GM12878 (cell line): Measurements from ENCODE around the gene CLDN19. TPM values are rescaled to one million over a fixed set of nuclear protein-coding genes. Genes with fewer than 3 reads are reported as not detected.
A peak's percentile ranks its signal among the peaks of the same experiment; 100 is the strongest.

Experiments
- ATAC-seq: fragments of 200-7000 bp; cut with Tn5 transposase; 3 replicates; pipeline ENCODE4 v1.9.1; 2020; ENCODE audit warnings: mild to moderate bottlenecking, moderate library complexity
- BruUV-seq: library from RNA; stranded (reverse); fragments of 400-500 nt; replicated peaks from 2 replicates; lab custom pipeline; 2021; lab: Mats Ljungman, UMichigan
- CTCF ChIA-PET: fragments of 300-600 bp; sonication (Branson Sonifier 250); formaldehyde crosslinking; extraction: SDS; loops from one replicate; lab custom pipeline; 2021; ENCODE audit warnings: inconsistent platforms; lab: Yijun Ruan, JAX
- POLR2A ChIA-PET: fragments of 350-600 bp; formaldehyde crosslinking; extraction: SDS; loops from one replicate; lab custom pipeline; 2021; ENCODE audit warnings: inconsistent platforms; lab: Charles Lee
- RAD21 ChIA-PET: fragments of 300-600 bp; sonication (Branson Sonifier 250); formaldehyde crosslinking; loops from one replicate; lab custom pipeline; 2023; ENCODE audit warnings: antibody characterized with exemption; ENCODE audit not compliant: unreplicated experiment; lab: Charles Lee
- SMC1A ChIA-PET: fragments of 300-600 bp; sonication (Branson Sonifier 250); formaldehyde crosslinking; loops from one replicate; lab custom pipeline; 2023; ENCODE audit not compliant: unreplicated experiment, uncharacterized antibody; lab: Charles Lee
- DNase-seq: peaks from one replicate; pipeline ENCODE4 v3.0.0-alpha.2; 2011; ENCODE audit warnings: low read depth, low spot score
- FAIRE-seq: peaks from 3 replicates; lab custom pipeline; 2011; peaks lifted over from hg19 to GRCh38; lab: Jason Lieb, UNC
- H2AFZ ChIP-seq: 2 replicates; pipeline ENCODE4 v1.6.0; 2011; ENCODE audit warnings: low read depth, low read length, control low read depth; ENCODE audit not compliant: control insufficient read depth
- H3K27ac ChIP-seq: 2 replicates; pipeline ENCODE4 v1.5.1; 2011; ENCODE audit warnings: control low read depth; ENCODE audit not compliant: control insufficient read depth, insufficient read depth
- H3K27me3 ChIP-seq, 2 experiments: replicated peaks in 1 of 2; 2 replicates each; pipeline versions ENCODE4 v1.6.0 to v1.6.1; 2011; ENCODE audit warnings: low read length in 1 of 2; ENCODE audit not compliant: control insufficient read depth in 2 of 2, insufficient read depth in 2 of 2
- H3K36me3 ChIP-seq, 2 experiments: 2 replicates each; pipeline ENCODE4 v1.5.1; 2011; ENCODE audit warnings: low read length in 1 of 2; ENCODE audit not compliant: control insufficient read depth in 2 of 2, insufficient read depth in 2 of 2
- H3K4me1 ChIP-seq: 2 replicates; pipeline ENCODE4 v1.6.1; 2011; ENCODE audit warnings: mild to moderate bottlenecking, low read length, moderate library complexity, mixed read lengths; ENCODE audit not compliant: control insufficient read depth, insufficient read depth
- H3K4me2 ChIP-seq: 2 replicates; pipeline ENCODE4 v1.6.0; 2011; ENCODE audit warnings: control low read depth; ENCODE audit not compliant: control insufficient read depth, insufficient read depth
- H3K4me3 ChIP-seq: fragments of 200-600 bp; sonication (generic); 2 replicates; pipeline ENCODE4 v1.5.1; 2016
- H3K79me2 ChIP-seq: 2 replicates; pipeline ENCODE4 v1.6.0; 2011; ENCODE audit warnings: low read length; ENCODE audit not compliant: control insufficient read depth, insufficient read depth
- H3K9ac ChIP-seq: 2 replicates; pipeline ENCODE4 v1.8.0; 2011; ENCODE audit warnings: low read length, control low read depth, mixed read lengths; ENCODE audit not compliant: control insufficient read depth, insufficient read depth
- H3K9me3 ChIP-seq: replicated peaks from 3 replicates; pipeline ENCODE4 v1.5.1; 2011; ENCODE audit warnings: mild to moderate bottlenecking, low read length; ENCODE audit not compliant: control insufficient read depth, insufficient read depth
- H4K20me1 ChIP-seq: 2 replicates; pipeline ENCODE4 v1.6.0; 2011; ENCODE audit not compliant: control insufficient read depth, insufficient read depth
- CTCF ChIP-seq, 3 experiments: IDR thresholded peaks in 2 of 3; conservative IDR thresholded peaks in 1 of 3; 2 replicates each; pipeline ENCODE4 v1.5.1; 2011; ENCODE audit warnings: low read depth in 3 of 3, low read length in 3 of 3, mild to moderate bottlenecking in 3 of 3, control low read depth in 2 of 3, moderate library complexity in 2 of 3, inconsistent platforms in 1 of 3, mixed read lengths in 1 of 3; ENCODE audit not compliant: control insufficient read depth in 2 of 3, insufficient read depth in 1 of 3; ENCODE audit errors: extremely low read depth in 1 of 3
- DPF2 ChIP-seq: fragments of 450-650 bp; IDR thresholded peaks from 2 replicates; pipeline ENCODE4 v1.6.1; 2017; ENCODE audit warnings: mild to moderate bottlenecking
- FOXK2 ChIP-seq: fragments of 450-650 bp; IDR thresholded peaks from 2 replicates; pipeline ENCODE4 v1.6.1; 2017; ENCODE audit warnings: mild to moderate bottlenecking, moderate library complexity
- MTA3 ChIP-seq: IDR thresholded peaks from 2 replicates; pipeline ENCODE4 v1.6.1; 2012; ENCODE audit warnings: low read length, inconsistent platforms, borderline replicate concordance
- RAD21 ChIP-seq: IDR thresholded peaks from 2 replicates; pipeline ENCODE4 v1.6.1; 2011; ENCODE audit warnings: mild to moderate bottlenecking, low read depth, low read length, moderate library complexity; ENCODE audit not compliant: insufficient read depth
- WGBS: methylation state at CpG from one replicate; pipeline ENCODE4 v1.1.6; 2016; ENCODE audit warnings: low lambda C conversion rate; ENCODE audit not compliant: insufficient replicate concordance, insufficient coverage; ENCODE audit errors: missing lambda C conversion rate; 5-methylcytosine and 5-hydroxymethylcytosine counted together
- in situ Hi-C: fragments of 300-500 bp; cut with MboI; formaldehyde crosslinking; loops from 9 replicates; pipeline ENCODE4 v1.14.3; 2018; ENCODE audit warnings: mixed read lengths
- intact Hi-C: fragments of 100-400 bp; cut with micrococcal nuclease; formaldehyde crosslinking; loops from one replicate; pipeline ENCODE4 v1.14.2; 2022; ENCODE audit not compliant: unreplicated experiment
- polyA plus RNA-seq, 11 experiments: library from polyadenylated mRNA; depleted of rRNA in 4 of 11; unstranded in 6 of 11; stranded (reverse) in 5 of 11; fragments of >200 nt; fragmentation: Nextera tagmentation in 4 of 11; fragmentation: Illumina TruSeq in 1 of 11; extraction: Ambion mirVana in 4 of 11; extraction: Trizol in 1 of 11; gene quantifications; 1 replicate in 1 of 11; 2 replicates in 10 of 11; pipeline versions ENCODE4 v1.2.1 to v1.2.3, GENCODE V29; 2011 to 2016; ENCODE audit warnings: inconsistent platforms in 2 of 11, missing spikeins in 2 of 11, low read depth in 1 of 11
- total RNA-seq, 4 experiments: library from RNA; depleted of rRNA in 3 of 4; stranded (reverse); fragments of >200 nt in 3 of 4; fragmentation: Illumina TruSeq in 1 of 4; extraction: Trizol in 1 of 4; gene quantifications; 2 replicates each; pipeline versions ENCODE4 v1.2.1 to v1.2.3, GENCODE V29; 2013 to 2021
- TF ChIP-seq, protein P1 (sequence below): fragments of 450-650 bp; IDR thresholded peaks from 2 replicates; pipeline ENCODE4 v1.6.1; 2016; ENCODE audit warnings: mild to moderate bottlenecking, moderate library complexity, borderline replicate concordance

The CLDN19 gene
- total and polyA plus RNA-seq, 10 of the 15 experiments (the other 5 are each of a cell fraction or from before 2014, with no cell fraction given): not detected

- POLR2A ChIA-PET: no interaction called here
- no TSS peak for BruUV-seq
- ATAC-seq (no peak), DNase-seq (no peak), FAIRE-seq (peak; percentile 7)
- WGBS: 31% methylated on average over 3 of the region's 3 CpGs
- Histone ChIP-seq H4K20me1 (no peaks in the 10 kb centered on the region), H3K36me3 (no peaks in the 10 kb centered on the region), H3K4me1 (peaks cover 2% of the 10 kb centered on the region; the same call in 1 of the 2 replicates), H3K4me2 (no peak overlapping the region), H3K27ac (no peak overlapping the region), H3K27me3 (no peaks in the 10 kb centered on the region), H3K9me3 (no peaks in the 10 kb centered on the region), H3K9ac (no peak overlapping the region), H2AFZ (no peak overlapping the region), H3K4me3 (no peak overlapping the region), H3K79me2 (no peaks in the 10 kb centered on the region)
- SMC1A ChIA-PET: interaction anchor here (0.8 kb wide), 1 partner anchor 393 kb away, joined by 4 read pairs; no protein-coding TSS in a partner anchor
- RAD21 ChIA-PET: no interaction called here
- CTCF ChIA-PET: interaction anchor here (1.3 kb wide), 1 partner anchor 153 kb away, joined by 4 read pairs; no protein-coding TSS in a partner anchor
- no peak for TF ChIP-seq DPF2
- in situ Hi-C loops (loop anchor here (10.0 kb wide), 1 partner anchor 137 kb away; no protein-coding TSS in a partner anchor), intact Hi-C loops (no loop called here)
These were observed 8.5 kb downstream of the CLDN19 start for GRCh38 chr1:42731585-42731984.

- intact Hi-C loops (no loop called here), in situ Hi-C loops (loop anchor here (10.0 kb wide), 1 partner anchor 136 kb away; no protein-coding TSS in a partner anchor)
- no peaks in the 10 kb centered on the region for H3K27me3 ChIP-seq
- no peak overlapping the region; the same call in 1 of the 2 replicates for H3K4me2 ChIP-seq
- TF ChIP-seq MTA3 (no peak), CTCF (IDR thresholded peaks at IDR 0.05 in 2 of 3, conservative IDR thresholded peaks at IDR 0.05 in 1 of 3; ENCODE audit: control insufficient read depth in 2 of 3, extremely low read depth in 1 of 3, insufficient read depth in 1 of 3, low read depth in 3 of 3, low read length in 3 of 3) (peak in 2 of 3 experiments; percentile 13 to 20; a peak in 1 of 6 replicates), FOXK2 (no peak), RAD21 (peak; percentile 45)
- TF ChIP-seq, protein P1, sequence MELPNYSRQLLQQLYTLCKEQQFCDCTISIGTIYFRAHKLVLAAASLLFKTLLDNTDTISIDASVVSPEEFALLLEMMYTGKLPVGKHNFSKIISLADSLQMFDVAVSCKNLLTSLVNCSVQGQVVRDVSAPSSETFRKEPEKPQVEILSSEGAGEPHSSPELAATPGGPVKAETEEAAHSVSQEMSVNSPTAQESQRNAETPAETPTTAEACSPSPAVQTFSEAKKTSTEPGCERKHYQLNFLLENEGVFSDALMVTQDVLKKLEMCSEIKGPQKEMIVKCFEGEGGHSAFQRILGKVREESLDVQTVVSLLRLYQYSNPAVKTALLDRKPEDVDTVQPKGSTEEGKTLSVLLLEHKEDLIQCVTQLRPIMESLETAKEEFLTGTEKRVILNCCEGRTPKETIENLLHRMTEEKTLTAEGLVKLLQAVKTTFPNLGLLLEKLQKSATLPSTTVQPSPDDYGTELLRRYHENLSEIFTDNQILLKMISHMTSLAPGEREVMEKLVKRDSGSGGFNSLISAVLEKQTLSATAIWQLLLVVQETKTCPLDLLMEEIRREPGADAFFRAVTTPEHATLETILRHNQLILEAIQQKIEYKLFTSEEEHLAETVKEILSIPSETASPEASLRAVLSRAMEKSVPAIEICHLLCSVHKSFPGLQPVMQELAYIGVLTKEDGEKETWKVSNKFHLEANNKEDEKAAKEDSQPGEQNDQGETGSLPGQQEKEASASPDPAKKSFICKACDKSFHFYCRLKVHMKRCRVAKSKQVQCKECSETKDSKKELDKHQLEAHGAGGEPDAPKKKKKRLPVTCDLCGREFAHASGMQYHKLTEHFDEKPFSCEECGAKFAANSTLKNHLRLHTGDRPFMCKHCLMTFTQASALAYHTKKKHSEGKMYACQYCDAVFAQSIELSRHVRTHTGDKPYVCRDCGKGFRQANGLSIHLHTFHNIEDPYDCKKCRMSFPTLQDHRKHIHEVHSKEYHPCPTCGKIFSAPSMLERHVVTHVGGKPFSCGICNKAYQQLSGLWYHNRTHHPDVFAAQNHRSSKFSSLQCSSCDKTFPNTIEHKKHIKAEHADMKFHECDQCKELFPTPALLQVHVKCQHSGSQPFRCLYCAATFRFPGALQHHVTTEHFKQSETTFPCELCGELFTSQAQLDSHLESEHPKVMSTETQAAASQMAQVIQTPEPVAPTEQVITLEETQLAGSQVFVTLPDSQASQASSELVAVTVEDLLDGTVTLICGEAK: no peak
- ATAC-seq (peak; percentile 51), FAIRE-seq (peak; percentile 79), DNase-seq (no peak)
- no peaks in the 10 kb centered on the region for H3K36me3 ChIP-seq
- POLR2A ChIA-PET: interaction anchor here (0.7 to 1.5 kb wide), 2 partner anchors 33 to 42 kb away, joined by 3 to 6 read pairs; no protein-coding TSS in a partner anchor
- no peaks in the 10 kb centered on the region for H3K9me3 ChIP-seq
- CTCF ChIA-PET: no interaction called here
- H3K4me1 ChIP-seq: no peaks in the 10 kb centered on the region
- no peaks in the 10 kb centered on the region for H4K20me1 ChIP-seq
- H3K9ac ChIP-seq: no peak overlapping the region
- BruUV-seq: no TSS peak
- no peak overlapping the region for H3K27ac ChIP-seq
- SMC1A ChIA-PET: interaction anchor here (0.8 kb wide), 1 partner anchor 392 kb away, joined by 4 read pairs; no protein-coding TSS in a partner anchor
- RAD21 ChIA-PET: interaction anchor here (0.6 to 1.3 kb wide), 2 partner anchors 35 to 73 kb away, joined by 3 to 5 read pairs; no protein-coding TSS in a partner anchor
- WGBS: 0% methylated on average over 4 of the region's 4 CpGs
- no peak overlapping the region for H2AFZ ChIP-seq
- no peaks in the 10 kb centered on the region for H3K79me2 ChIP-seq
- H3K4me3 ChIP-seq: no peak overlapping the region
These were observed 9.0 kb downstream of the CLDN19 start for GRCh38 chr1:42730988-42731387.
